GM23338 (cell line): Measurements from ENCODE around the gene PRM1. TPM values are rescaled to one million over a fixed set of nuclear protein-coding genes. Genes with fewer than 3 reads are reported as not detected.

Experiments used
- ATAC-seq: fragments of 200-7000 bp; cut with Tn5 transposase; 3 replicates; pipeline ENCODE4 v1.9.1; 2020
- DNase-seq: peaks from one replicate; pipeline ENCODE4 v3.0.0-alpha.2; 2015; ENCODE audit warnings: low spot score
- H2AFZ ChIP-seq: fragments of 200-600 bp; sonication (generic); 2 replicates; pipeline ENCODE4 v1.8.0; 2016; ENCODE audit warnings: antibody characterized with exemption, mild to moderate bottlenecking, moderate library complexity
- H3F3A ChIP-seq: fragments of 200-600 bp; sonication (generic); replicated peaks from 2 replicates; pipeline ENCODE4 v1.8.0; 2017; ENCODE audit warnings: antibody characterized with exemption, mixed run types, low read depth
- H3K27ac ChIP-seq: fragments of 200-600 bp; sonication (generic); 2 replicates; pipeline ENCODE4 v1.6.1; 2016; ENCODE audit warnings: low read depth
- H3K27me3 ChIP-seq: fragments of 200-600 bp; sonication (generic); 2 replicates; pipeline ENCODE4 v1.8.0; 2016; ENCODE audit warnings: mild to moderate bottlenecking, mixed run types, moderate library complexity; ENCODE audit not compliant: insufficient read depth
- H3K36me3 ChIP-seq: fragments of 200-600 bp; sonication (generic); 2 replicates; pipeline ENCODE4 v1.8.0; 2016; ENCODE audit warnings: mild to moderate bottlenecking; ENCODE audit not compliant: insufficient read depth
- H3K4me1 ChIP-seq: fragments of 200-600 bp; sonication (generic); 2 replicates; pipeline ENCODE4 v1.8.0; 2016; ENCODE audit warnings: mild to moderate bottlenecking, moderate library complexity; ENCODE audit not compliant: insufficient read depth
- H3K4me2 ChIP-seq: fragments of 200-600 bp; sonication (generic); 2 replicates; pipeline ENCODE4 v1.7.1; 2017; ENCODE audit warnings: mixed run types
- H3K4me3 ChIP-seq: fragments of 200-600 bp; sonication (generic); 2 replicates; pipeline ENCODE4 v1.6.1; 2016; ENCODE audit warnings: mixed run types
- H3K79me2 ChIP-seq: fragments of 200-600 bp; sonication (generic); replicated peaks from 2 replicates; pipeline ENCODE4 v1.8.0; 2017; ENCODE audit warnings: mild to moderate bottlenecking; ENCODE audit not compliant: insufficient read depth
- H3K9me2 ChIP-seq: fragments of 200-600 bp; sonication (generic); 2 replicates; pipeline ENCODE4 v1.8.0; 2017; ENCODE audit not compliant: insufficient read depth
- H4K20me1 ChIP-seq: fragments of 200-600 bp; sonication (generic); replicated peaks from 2 replicates; pipeline ENCODE4 v1.8.0; 2017; ENCODE audit warnings: mild to moderate bottlenecking; ENCODE audit not compliant: insufficient read depth
- H3K27ac Mint-ChIP-seq: 2 replicates; pipeline ENCODE4 v1.8.0; 2020; ENCODE audit warnings: inconsistent platforms, mild to moderate bottlenecking, moderate library complexity, mixed read lengths
- H3K27me3 Mint-ChIP-seq: 3 replicates; pipeline ENCODE4 v1.8.0; 2022; ENCODE audit warnings: low read depth, mild to moderate bottlenecking, moderate library complexity, mixed read lengths, inconsistent platforms; ENCODE audit not compliant: insufficient read depth, poor library complexity
- H3K36me3 Mint-ChIP-seq: 3 replicates; pipeline ENCODE4 v1.8.0; 2021; ENCODE audit warnings: low read depth, mild to moderate bottlenecking, inconsistent platforms, moderate library complexity, mixed read lengths
- H3K4me1 Mint-ChIP-seq: 3 replicates; pipeline ENCODE4 v1.8.0; 2020; ENCODE audit warnings: mild to moderate bottlenecking, inconsistent platforms, mixed read lengths
- H3K4me3 Mint-ChIP-seq: 3 replicates; pipeline ENCODE4 v1.8.0; 2021; ENCODE audit warnings: moderate library complexity, mild to moderate bottlenecking, inconsistent platforms, mixed read lengths
- H3K9me3 Mint-ChIP-seq: 3 replicates; pipeline ENCODE4 v1.8.0; 2020; ENCODE audit warnings: moderate library complexity, mild to moderate bottlenecking, inconsistent platforms, mixed read lengths
- EZH2 ChIP-seq: fragments of 200-600 bp; sonication (generic); IDR thresholded peaks from one replicate; pipeline ENCODE4 v1.8.0; 2017; ENCODE audit warnings: antibody characterized with exemption, mild to moderate bottlenecking, low read depth; ENCODE audit not compliant: unreplicated experiment
- JUNB ChIP-seq: IDR thresholded peaks from one replicate; pipeline ENCODE4 v1.6.1; 2016; ENCODE audit warnings: antibody characterized with exemption; ENCODE audit not compliant: unreplicated experiment
- POLR2AphosphoS5 ChIP-seq: IDR thresholded peaks from 2 replicates; pipeline ENCODE4 v1.6.1; 2016; ENCODE audit warnings: antibody characterized with exemption, low read depth
- ZNF114 ChIP-seq: fragments of 250-450 bp; sonication (Bioruptor Pico); IDR thresholded peaks from 2 replicates; pipeline ENCODE4 v1.5.0; 2020; ENCODE audit warnings: mild to moderate bottlenecking, moderate library complexity
- polyA plus RNA-seq: library from polyadenylated mRNA; unstranded; fragments of >200 nt; fragmentation: Nextera tagmentation; extraction: Ambion mirVana; gene quantifications from 2 replicates; pipeline ENCODE4 v1.2.1, GENCODE V29; 2016
- total RNA-seq: library from RNA; depleted of rRNA; stranded (reverse); fragments of >200 nt; shearing (Covaris generic); gene quantifications from 2 replicates; pipeline ENCODE4 v1.2.3, GENCODE V29; 2014
- TF ChIP-seq, protein P1 (sequence below): fragments of 250-450 bp; sonication (Bioruptor Pico); IDR thresholded peaks from 2 replicates; pipeline ENCODE4 v1.5.0; 2020; ENCODE audit warnings: mild to moderate bottlenecking, moderate library complexity
- TF ChIP-seq, protein P2 (sequence below), 2 experiments: fragments of 200-600 bp in 1 of 2; sonication (generic) in 1 of 2; conservative IDR thresholded peaks; 2 replicates each; pipeline versions ENCODE4 v1.5.1 to v1.6.1; 2016 to 2017; ENCODE audit warnings: antibody characterized with exemption in 2 of 2, low read depth in 2 of 2, mild to moderate bottlenecking in 2 of 2, moderate library complexity in 1 of 2
- TF ChIP-seq, protein P3 (sequence below): IDR thresholded peaks from 2 replicates; pipeline ENCODE4 v1.6.1; 2016; ENCODE audit warnings: antibody characterized with exemption

PRM1 gene
- total and polyA plus RNA-seq, 2 experiments from 2014 or later, result 1.2 TPM; not detected in 1

DNA sequence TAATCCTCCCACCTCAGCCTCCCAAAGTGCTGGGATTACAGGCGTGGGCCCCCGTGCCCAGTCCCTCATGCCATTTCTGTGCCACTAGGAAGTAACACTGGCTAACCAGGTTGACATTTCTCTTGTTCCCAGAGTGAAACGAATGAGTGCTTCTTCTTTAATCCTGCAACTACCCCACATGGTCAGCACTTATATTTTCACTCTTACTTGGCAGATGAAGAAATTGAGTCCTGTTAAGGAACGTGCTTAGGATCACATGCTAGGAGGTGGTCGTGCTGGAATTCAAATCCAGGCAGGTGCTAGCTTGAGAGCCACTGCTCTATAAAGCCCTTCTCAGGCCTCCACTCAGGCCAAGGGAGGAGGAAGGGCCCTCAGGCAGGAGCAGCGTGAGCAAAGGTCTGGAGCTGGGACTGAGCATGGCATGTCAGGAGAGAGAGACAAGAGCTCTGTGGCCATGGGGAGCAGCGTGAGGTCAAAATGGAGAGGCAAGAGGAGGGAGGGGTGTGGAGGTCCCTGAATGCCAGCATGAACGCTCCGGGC is 45.7 kb upstream of the PRM1 start (continued):
- TF ChIP-seq, protein P1, sequence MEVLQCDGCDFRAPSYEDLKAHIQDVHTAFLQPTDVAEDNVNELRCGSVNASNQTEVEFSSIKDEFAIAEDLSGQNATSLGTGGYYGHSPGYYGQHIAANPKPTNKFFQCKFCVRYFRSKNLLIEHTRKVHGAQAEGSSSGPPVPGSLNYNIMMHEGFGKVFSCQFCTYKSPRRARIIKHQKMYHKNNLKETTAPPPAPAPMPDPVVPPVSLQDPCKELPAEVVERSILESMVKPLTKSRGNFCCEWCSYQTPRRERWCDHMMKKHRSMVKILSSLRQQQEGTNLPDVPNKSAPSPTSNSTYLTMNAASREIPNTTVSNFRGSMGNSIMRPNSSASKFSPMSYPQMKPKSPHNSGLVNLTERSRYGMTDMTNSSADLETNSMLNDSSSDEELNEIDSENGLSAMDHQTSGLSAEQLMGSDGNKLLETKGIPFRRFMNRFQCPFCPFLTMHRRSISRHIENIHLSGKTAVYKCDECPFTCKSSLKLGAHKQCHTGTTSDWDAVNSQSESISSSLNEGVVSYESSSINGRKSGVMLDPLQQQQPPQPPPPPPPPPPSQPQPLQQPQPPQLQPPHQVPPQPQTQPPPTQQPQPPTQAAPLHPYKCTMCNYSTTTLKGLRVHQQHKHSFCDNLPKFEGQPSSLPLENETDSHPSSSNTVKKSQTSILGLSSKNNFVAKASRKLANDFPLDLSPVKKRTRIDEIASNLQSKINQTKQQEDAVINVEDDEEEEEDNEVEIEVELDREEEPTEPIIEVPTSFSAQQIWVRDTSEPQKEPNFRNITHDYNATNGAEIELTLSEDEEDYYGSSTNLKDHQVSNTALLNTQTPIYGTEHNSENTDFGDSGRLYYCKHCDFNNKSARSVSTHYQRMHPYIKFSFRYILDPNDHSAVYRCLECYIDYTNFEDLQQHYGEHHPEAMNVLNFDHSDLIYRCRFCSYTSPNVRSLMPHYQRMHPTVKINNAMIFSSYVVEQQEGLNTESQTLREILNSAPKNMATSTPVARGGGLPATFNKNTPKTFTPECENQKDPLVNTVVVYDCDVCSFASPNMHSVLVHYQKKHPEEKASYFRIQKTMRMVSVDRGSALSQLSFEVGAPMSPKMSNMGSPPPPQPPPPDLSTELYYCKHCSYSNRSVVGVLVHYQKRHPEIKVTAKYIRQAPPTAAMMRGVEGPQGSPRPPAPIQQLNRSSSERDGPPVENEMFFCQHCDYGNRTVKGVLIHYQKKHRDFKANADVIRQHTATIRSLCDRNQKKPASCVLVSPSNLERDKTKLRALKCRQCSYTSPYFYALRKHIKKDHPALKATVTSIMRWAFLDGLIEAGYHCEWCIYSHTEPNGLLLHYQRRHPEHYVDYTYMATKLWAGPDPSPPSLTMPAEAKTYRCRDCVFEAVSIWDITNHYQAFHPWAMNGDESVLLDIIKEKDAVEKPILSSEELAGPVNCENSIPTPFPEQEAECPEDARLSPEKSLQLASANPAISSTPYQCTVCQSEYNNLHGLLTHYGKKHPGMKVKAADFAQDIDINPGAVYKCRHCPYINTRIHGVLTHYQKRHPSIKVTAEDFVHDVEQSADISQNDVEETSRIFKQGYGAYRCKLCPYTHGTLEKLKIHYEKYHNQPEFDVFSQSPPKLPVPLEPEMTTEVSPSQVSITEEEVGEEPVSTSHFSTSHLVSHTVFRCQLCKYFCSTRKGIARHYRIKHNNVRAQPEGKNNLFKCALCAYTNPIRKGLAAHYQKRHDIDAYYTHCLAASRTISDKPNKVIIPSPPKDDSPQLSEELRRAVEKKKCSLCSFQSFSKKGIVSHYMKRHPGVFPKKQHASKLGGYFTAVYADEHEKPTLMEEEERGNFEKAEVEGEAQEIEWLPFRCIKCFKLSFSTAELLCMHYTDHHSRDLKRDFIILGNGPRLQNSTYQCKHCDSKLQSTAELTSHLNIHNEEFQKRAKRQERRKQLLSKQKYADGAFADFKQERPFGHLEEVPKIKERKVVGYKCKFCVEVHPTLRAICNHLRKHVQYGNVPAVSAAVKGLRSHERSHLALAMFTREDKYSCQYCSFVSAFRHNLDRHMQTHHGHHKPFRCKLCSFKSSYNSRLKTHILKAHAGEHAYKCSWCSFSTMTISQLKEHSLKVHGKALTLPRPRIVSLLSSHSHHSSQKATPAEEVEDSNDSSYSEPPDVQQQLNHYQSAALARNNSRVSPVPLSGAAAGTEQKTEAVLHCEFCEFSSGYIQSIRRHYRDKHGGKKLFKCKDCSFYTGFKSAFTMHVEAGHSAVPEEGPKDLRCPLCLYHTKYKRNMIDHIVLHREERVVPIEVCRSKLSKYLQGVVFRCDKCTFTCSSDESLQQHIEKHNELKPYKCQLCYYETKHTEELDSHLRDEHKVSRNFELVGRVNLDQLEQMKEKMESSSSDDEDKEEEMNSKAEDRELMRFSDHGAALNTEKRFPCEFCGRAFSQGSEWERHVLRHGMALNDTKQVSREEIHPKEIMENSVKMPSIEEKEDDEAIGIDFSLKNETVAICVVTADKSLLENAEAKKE (CRISPR knock-in tag), result no peak
- TF ChIP-seq, protein P2, sequence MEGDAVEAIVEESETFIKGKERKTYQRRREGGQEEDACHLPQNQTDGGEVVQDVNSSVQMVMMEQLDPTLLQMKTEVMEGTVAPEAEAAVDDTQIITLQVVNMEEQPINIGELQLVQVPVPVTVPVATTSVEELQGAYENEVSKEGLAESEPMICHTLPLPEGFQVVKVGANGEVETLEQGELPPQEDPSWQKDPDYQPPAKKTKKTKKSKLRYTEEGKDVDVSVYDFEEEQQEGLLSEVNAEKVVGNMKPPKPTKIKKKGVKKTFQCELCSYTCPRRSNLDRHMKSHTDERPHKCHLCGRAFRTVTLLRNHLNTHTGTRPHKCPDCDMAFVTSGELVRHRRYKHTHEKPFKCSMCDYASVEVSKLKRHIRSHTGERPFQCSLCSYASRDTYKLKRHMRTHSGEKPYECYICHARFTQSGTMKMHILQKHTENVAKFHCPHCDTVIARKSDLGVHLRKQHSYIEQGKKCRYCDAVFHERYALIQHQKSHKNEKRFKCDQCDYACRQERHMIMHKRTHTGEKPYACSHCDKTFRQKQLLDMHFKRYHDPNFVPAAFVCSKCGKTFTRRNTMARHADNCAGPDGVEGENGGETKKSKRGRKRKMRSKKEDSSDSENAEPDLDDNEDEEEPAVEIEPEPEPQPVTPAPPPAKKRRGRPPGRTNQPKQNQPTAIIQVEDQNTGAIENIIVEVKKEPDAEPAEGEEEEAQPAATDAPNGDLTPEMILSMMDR (conservative IDR thresholded peaks at IDR 0.05; ENCODE audit: low read depth in 2 of 2), result no peak
- TF ChIP-seq JUNB, result no peak

DNA sequence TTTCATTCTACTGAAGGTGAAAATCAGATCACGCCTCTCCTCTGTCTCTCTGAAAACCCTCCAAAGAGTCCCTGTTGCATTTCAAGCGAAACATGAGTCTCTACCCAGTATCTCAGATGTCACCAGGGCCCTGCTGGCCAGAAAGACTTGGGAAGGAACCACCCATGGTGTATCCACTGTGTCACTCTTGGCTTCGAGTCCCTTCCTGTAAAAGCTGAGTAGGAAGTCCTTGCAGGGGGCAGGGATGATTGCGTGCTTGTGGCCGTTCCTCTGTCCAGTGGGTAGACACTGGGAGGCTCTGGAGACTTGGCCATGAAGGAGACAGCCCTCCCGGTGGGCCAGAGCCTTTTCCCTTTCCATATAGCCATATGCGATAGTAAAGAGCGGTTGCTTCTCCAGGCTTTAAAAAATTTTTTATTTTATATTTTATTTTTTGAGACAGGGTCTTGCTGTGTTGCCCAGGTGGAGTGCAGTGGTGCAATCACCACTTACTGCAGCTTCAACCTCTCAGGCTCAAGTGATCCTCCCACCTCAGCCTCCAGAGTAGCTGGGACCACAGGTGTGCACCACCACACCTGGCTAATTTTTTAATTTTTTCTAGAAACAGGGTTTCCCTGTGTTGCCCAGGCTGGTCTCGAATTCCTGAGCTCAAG is 45.1 kb upstream of the PRM1 start:
- no peaks in the 10 kb centered on the region; the same call in 2 of the 3 replicates for H3K9me3 Mint-ChIP-seq
- no peak overlapping the region for H3K4me3 Mint-ChIP-seq
- H3K9me2 ChIP-seq, result no peaks in the 10 kb centered on the region
- H3F3A ChIP-seq, result peaks cover 21% of the 10 kb centered on the region
- H3K4me2 ChIP-seq, result no peak overlapping the region
- H4K20me1 ChIP-seq, result no peaks in the 10 kb centered on the region
- peak overlapping the region; percentile 99; the same call in 1 of the 2 replicates for H3K27ac ChIP-seq
- no peaks in the 10 kb centered on the region for H3K36me3 ChIP-seq
- H2AFZ ChIP-seq, result no peak overlapping the region
- DNase-seq (no peak), ATAC-seq (no peak)
- no peaks in the 10 kb centered on the region for H3K27me3 ChIP-seq
- no peak overlapping the region for H3K4me3 ChIP-seq
- H3K4me1 ChIP-seq, result peaks cover 18% of the 10 kb centered on the region
- H3K4me1 Mint-ChIP-seq, result peaks cover 53% of the 10 kb centered on the region
- H3K27ac Mint-ChIP-seq, result no peak overlapping the region
- peaks cover 19% of the 10 kb centered on the region for H3K27me3 Mint-ChIP-seq
- no peaks in the 10 kb centered on the region for H3K79me2 ChIP-seq
- no peak for TF ChIP-seq POLR2AphosphoS5
- TF ChIP-seq EZH2, result no peak
- no peak for TF ChIP-seq JUNB
- TF ChIP-seq, protein P3, sequence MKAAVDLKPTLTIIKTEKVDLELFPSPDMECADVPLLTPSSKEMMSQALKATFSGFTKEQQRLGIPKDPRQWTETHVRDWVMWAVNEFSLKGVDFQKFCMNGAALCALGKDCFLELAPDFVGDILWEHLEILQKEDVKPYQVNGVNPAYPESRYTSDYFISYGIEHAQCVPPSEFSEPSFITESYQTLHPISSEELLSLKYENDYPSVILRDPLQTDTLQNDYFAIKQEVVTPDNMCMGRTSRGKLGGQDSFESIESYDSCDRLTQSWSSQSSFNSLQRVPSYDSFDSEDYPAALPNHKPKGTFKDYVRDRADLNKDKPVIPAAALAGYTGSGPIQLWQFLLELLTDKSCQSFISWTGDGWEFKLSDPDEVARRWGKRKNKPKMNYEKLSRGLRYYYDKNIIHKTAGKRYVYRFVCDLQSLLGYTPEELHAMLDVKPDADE, result no peak
- TF ChIP-seq ZNF114, result no peak
- H3K36me3 Mint-ChIP-seq, result peaks cover 22% of the 10 kb centered on the region
